TTC549 (cell line): ENCODE data around the gene CENPH.
"Not testable (repeated sequence)": the region's sequence is repeated elsewhere in the genome, so short reads cannot be mapped to it uniquely, and the experiment has no call there.

ENCODE experiments used
- FAIRE-seq: peaks from 2 replicates; lab custom pipeline; 2012; peaks lifted over from hg19 to GRCh38; lab: Jason Lieb, UNC

CENPH gene

DNA sequence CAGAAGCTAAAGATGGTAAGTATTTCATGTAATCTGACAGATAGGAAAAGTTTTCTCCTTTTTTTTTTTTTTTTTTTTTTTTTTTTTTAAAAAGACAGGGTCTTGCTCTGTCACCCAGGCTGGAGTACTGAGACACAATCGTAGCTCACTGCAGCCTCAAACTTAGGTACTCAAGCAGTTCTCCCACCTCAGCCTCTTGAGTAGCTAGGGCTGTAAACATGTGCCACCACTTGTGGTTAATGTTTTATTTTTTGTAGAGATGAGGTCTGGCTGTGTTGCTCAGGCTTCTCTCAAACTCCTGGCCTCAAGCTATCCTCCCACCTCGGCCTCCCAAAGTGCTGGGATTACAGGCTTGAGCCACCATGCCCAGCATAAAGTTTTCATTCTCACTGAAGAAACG lies 63.1 kb downstream of the CENPH start:
- no peak for FAIRE-seq

DNA sequence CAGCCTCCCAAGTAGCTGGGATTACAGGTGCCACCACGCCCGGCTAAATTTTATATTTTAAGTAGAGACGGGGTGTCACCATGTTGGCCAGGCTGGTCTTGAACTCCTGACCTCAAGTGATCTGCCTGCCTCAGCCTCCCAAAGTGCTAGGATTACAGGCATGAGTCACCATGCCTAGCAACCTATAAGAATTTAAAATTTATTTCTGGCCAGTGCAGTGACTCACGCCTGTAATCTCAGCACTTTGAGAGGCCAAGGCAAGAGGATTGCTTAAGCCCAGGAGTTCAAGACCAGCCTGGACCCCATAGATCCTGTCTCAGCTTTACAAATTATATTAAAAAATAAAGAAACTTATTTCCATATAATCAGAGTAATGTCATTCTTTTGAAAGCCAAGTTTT lies 66.6 kb downstream of the CENPH start:
- FAIRE-seq: not testable (repeated sequence)

- no peak for FAIRE-seq
Observed at GRCh38 chr5:69257577-69257976, 68.2 kb downstream of the CENPH start.
